RWPE2 (cell line): ENCODE measurements around the gene EXPH5.

Experiments used
- ATAC-seq: fragments of 200-7000 bp; cut with Tn5 transposase; 3 replicates; pipeline ENCODE4 v1.9.1; 2021; ENCODE audit warnings: low read depth
- DNase-seq: peaks from one replicate; pipeline ENCODE4 v3.0.0-alpha.2; 2020; ENCODE audit warnings: low spot score
- H3K27ac ChIP-seq: fragments of 450-650 bp; 2 replicates; pipeline ENCODE4 v1.5.1; 2017; ENCODE audit warnings: mild to moderate bottlenecking; ENCODE audit not compliant: poor library complexity, severe bottlenecking
- H3K27me3 ChIP-seq: fragments of 250-450 bp; sonication (Bioruptor Pico); 2 replicates; pipeline ENCODE4 v1.5.1; 2021; ENCODE audit warnings: mild to moderate bottlenecking, moderate library complexity; ENCODE audit not compliant: insufficient read depth, poor library complexity, severe bottlenecking
- H3K36me3 ChIP-seq: fragments of 250-450 bp; sonication (Bioruptor Pico); 2 replicates; pipeline ENCODE4 v1.5.1; 2020; ENCODE audit warnings: low read depth, mild to moderate bottlenecking, moderate library complexity
- H3K4me1 ChIP-seq: fragments of 250-450 bp; sonication (Bioruptor Pico); 2 replicates; pipeline ENCODE4 v1.5.1; 2021; ENCODE audit warnings: mild to moderate bottlenecking, moderate library complexity; ENCODE audit not compliant: insufficient read depth, poor library complexity, severe bottlenecking
- H3K4me3 ChIP-seq: fragments of 250-450 bp; sonication (Bioruptor Pico); 2 replicates; pipeline ENCODE4 v1.5.1; 2021; ENCODE audit warnings: mild to moderate bottlenecking, moderate library complexity; ENCODE audit not compliant: severe bottlenecking
- H3K9me3 ChIP-seq: fragments of 250-450 bp; sonication (Bioruptor Pico); 2 replicates; pipeline ENCODE4 v1.5.1; 2021; ENCODE audit warnings: mild to moderate bottlenecking, moderate library complexity; ENCODE audit not compliant: severe bottlenecking
- CTCF ChIP-seq: fragments of 450-650 bp; IDR thresholded peaks from one replicate; pipeline ENCODE4 v1.5.1; 2017; ENCODE audit warnings: mild to moderate bottlenecking, moderate library complexity; ENCODE audit not compliant: poor library complexity, severe bottlenecking

EXPH5 gene

GRCh38 chr11:108565653-108566052 lies 27.9 kb downstream of the EXPH5 start:
- no peak for TF ChIP-seq CTCF
- no peaks in the 10 kb centered on the region for H3K36me3 ChIP-seq

GRCh38 chr11:108562746-108563581 lies 30.6 kb downstream of the EXPH5 start:
- Histone ChIP-seq H3K4me3 (no peak overlapping the region), H3K36me3 (no peaks in the 10 kb centered on the region), H3K4me1 (peaks cover 6% of the 10 kb centered on the region), H3K27me3 (no peaks in the 10 kb centered on the region), H3K27ac (no peak overlapping the region), H3K9me3 (no peaks in the 10 kb centered on the region)
- ATAC-seq (peak; percentile 36; the same call in 1 of the 3 replicates), DNase-seq (no peak)
- no peak for TF ChIP-seq CTCF

More at GRCh38 chr11:108565653-108566052, 27.9 kb downstream of the EXPH5 start:
- H3K4me1 ChIP-seq: no peaks in the 10 kb centered on the region
- DNase-seq (no peak), ATAC-seq (no peak)
- no peak overlapping the region for H3K27ac ChIP-seq
- no peak overlapping the region for H3K4me3 ChIP-seq
- H3K9me3 ChIP-seq: no peaks in the 10 kb centered on the region
- no peaks in the 10 kb centered on the region for H3K27me3 ChIP-seq

- ATAC-seq (peak; percentile 44; the same call in 1 of the 3 replicates), DNase-seq (no peak)
- no peaks in the 10 kb centered on the region for H3K36me3 ChIP-seq
- H3K27ac ChIP-seq: no peak overlapping the region
- H3K9me3 ChIP-seq: no peaks in the 10 kb centered on the region
- no peak overlapping the region for H3K4me3 ChIP-seq
- TF ChIP-seq CTCF: no peak
- H3K27me3 ChIP-seq: no peaks in the 10 kb centered on the region
- H3K4me1 ChIP-seq: peaks cover 6% of the 10 kb centered on the region
These were observed 32.0 kb downstream of the EXPH5 start for GRCh38 chr11:108561535-108561991.

GRCh38 chr11:108559904-108560303 lies 33.7 kb downstream of the EXPH5 start:
- TF ChIP-seq CTCF: no peak
- no peak for DNase-seq
- Histone ChIP-seq H3K27ac (no peak overlapping the region), H3K4me1 (peaks cover 6% of the 10 kb centered on the region), H3K4me3 (no peak overlapping the region), H3K27me3 (no peaks in the 10 kb centered on the region), H3K36me3 (no peaks in the 10 kb centered on the region), H3K9me3 (no peaks in the 10 kb centered on the region)
- ATAC-seq: no peak

- H3K27ac ChIP-seq: no peak overlapping the region
- H3K9me3 ChIP-seq: no peaks in the 10 kb centered on the region
- no peak for DNase-seq
- peaks cover 6% of the 10 kb centered on the region for H3K4me1 ChIP-seq
- ATAC-seq: peak; percentile 61; the same call in 2 of the 3 replicates
- H3K36me3 ChIP-seq: no peaks in the 10 kb centered on the region
- TF ChIP-seq CTCF: no peak
- no peak overlapping the region for H3K4me3 ChIP-seq
- no peaks in the 10 kb centered on the region for H3K27me3 ChIP-seq
These were observed 34.2 kb downstream of the EXPH5 start for GRCh38 chr11:108559340-108559739.
